HCT116 (cell line): ENCODE data around the gene C1orf185. TPM values are rescaled to one million over a fixed set of nuclear protein-coding genes. Genes with fewer than 3 reads are reported as not detected.
"Not testable (repeated sequence)": the region's sequence is repeated elsewhere in the genome, so short reads cannot be mapped to it uniquely, and the experiment has no call there.

Experiments
- ATAC-seq: fragments of 200-7000 bp; cut with Tn5 transposase; 2 replicates; pipeline ENCODE4 v1.9.1; 2020; ENCODE audit warnings: mild to moderate bottlenecking, moderate library complexity
- BruUV-seq: library from RNA; stranded (reverse); fragments of 400-500 nt; replicated peaks from 2 replicates; lab custom pipeline; 2021; lab: Mats Ljungman, UMichigan
- CTCF ChIA-PET: fragments of 300-600 bp; sonication (Branson Sonifier 250); formaldehyde crosslinking; loops from one replicate; lab custom pipeline; 2021; ENCODE audit warnings: antibody characterized with exemption; lab: Charles Lee
- POLR2A ChIA-PET: fragments of 300-600, 350-600 bp; sonication (Branson Sonifier 250); formaldehyde crosslinking; loops from one replicate; lab custom pipeline; 2021; ENCODE audit warnings: antibody characterized with exemption; lab: Charles Lee
- RAD21 ChIA-PET, 2 experiments: fragments of 300-600 bp; sonication (Branson Sonifier 250); formaldehyde crosslinking; loops; one replicate each; lab custom pipeline; 2023; ENCODE audit warnings: low total read pairs in 2 of 2; ENCODE audit not compliant: uncharacterized antibody in 2 of 2, unreplicated experiment in 2 of 2, low non-redundant PET in 1 of 2; lab: Charles Lee
- DNase-seq: peaks from one replicate; pipeline ENCODE4 v3.0.0-alpha.2; 2010; ENCODE audit warnings: low read depth, low spot score
- H2AFZ ChIP-seq: fragments of 200-600 bp; shearing (Covaris generic), sonication (generic); 2 replicates; pipeline ENCODE4 v1.6.1; 2017; ENCODE audit warnings: low read depth, mixed run types, mixed read lengths, antibody characterized with exemption, low read length; ENCODE audit not compliant: poor library complexity, severe bottlenecking
- H3K27ac ChIP-seq: 2 replicates; pipeline ENCODE4 v1.5.1; 2012; ENCODE audit warnings: low read depth, low read length
- H3K27me3 ChIP-seq: fragments of 200-600 bp; sonication (generic); 2 replicates; pipeline ENCODE4 v1.6.1; 2016; ENCODE audit warnings: mixed run types, low read length, mixed read lengths; ENCODE audit not compliant: insufficient read depth
- H3K36me3 ChIP-seq, 2 experiments: fragments of 200-500 bp in 1 of 2; fragments of 200-600 bp in 1 of 2; sonication (Bioruptor generic) in 1 of 2; sonication (generic) in 1 of 2; 2 replicates each; pipeline versions ENCODE4 v1.5.1 to v1.6.1; 2014 to 2016; ENCODE audit warnings: low read length in 2 of 2, inconsistent platforms in 1 of 2, mixed read lengths in 1 of 2, mixed run types in 1 of 2; ENCODE audit not compliant: insufficient read depth in 2 of 2, control insufficient read depth in 1 of 2
- H3K4me1 ChIP-seq, 2 experiments: fragments of 200-600 bp in 1 of 2; sonication (generic) in 1 of 2; 2 replicates each; pipeline versions ENCODE4 v1.5.1 to v1.6.1; 2012 to 2017; ENCODE audit warnings: low read length in 2 of 2, inconsistent platforms in 1 of 2, mild to moderate bottlenecking in 1 of 2, mixed read lengths in 1 of 2, mixed run types in 1 of 2, moderate library complexity in 1 of 2; ENCODE audit not compliant: insufficient read depth in 2 of 2, control insufficient read depth in 1 of 2
- H3K4me2 ChIP-seq: fragments of 200-600 bp; sonication (generic); 2 replicates; pipeline ENCODE4 v1.6.1; 2017; ENCODE audit warnings: mixed run types, low read length, mixed read lengths
- H3K4me3 ChIP-seq, 2 experiments: fragments of 200-600 bp in 1 of 2; sonication (generic) in 1 of 2; replicated peaks in 1 of 2; 2 replicates each; pipeline ENCODE4 v1.5.1; 2011 to 2016; ENCODE audit warnings: low read length in 2 of 2, control low read depth in 1 of 2, low read depth in 1 of 2, mild to moderate bottlenecking in 1 of 2, mixed read lengths in 1 of 2, mixed run types in 1 of 2
- H3K79me2 ChIP-seq: fragments of 200-600 bp; sonication (generic); 2 replicates; pipeline ENCODE4 v1.6.1; 2017; ENCODE audit warnings: mild to moderate bottlenecking, mixed run types, low read length, moderate library complexity, mixed read lengths; ENCODE audit not compliant: insufficient read depth
- H3K9ac ChIP-seq: fragments of 200-600 bp; sonication (generic); 2 replicates; pipeline ENCODE4 v1.6.1; 2016; ENCODE audit warnings: low read length, mixed read lengths
- H3K9me2 ChIP-seq: fragments of 200-600 bp; sonication (generic), shearing (Covaris generic); 2 replicates; pipeline ENCODE4 v1.6.1; 2017; ENCODE audit warnings: mixed run types, mild to moderate bottlenecking, moderate library complexity; ENCODE audit not compliant: insufficient read depth
- H3K9me3 ChIP-seq, 2 experiments: fragments of 200-500 bp in 1 of 2; fragments of 200-600 bp in 1 of 2; sonication (Bioruptor generic) in 1 of 2; sonication (generic) in 1 of 2; 2 replicates each; pipeline ENCODE4 v1.6.1; 2014 to 2017; ENCODE audit warnings: low read length in 2 of 2, mixed read lengths in 2 of 2, inconsistent platforms in 1 of 2, low read depth in 1 of 2, mild to moderate bottlenecking in 1 of 2, mixed run types in 1 of 2, moderate library complexity in 1 of 2; ENCODE audit not compliant: control insufficient read depth in 1 of 2, insufficient read depth in 1 of 2
- H4K20me1 ChIP-seq: fragments of 200-600 bp; sonication (generic), shearing (Covaris generic); 2 replicates; pipeline ENCODE4 v1.6.1; 2017; ENCODE audit warnings: mixed run types, mild to moderate bottlenecking, moderate library complexity; ENCODE audit not compliant: insufficient read depth
- CBX3 ChIP-seq: IDR thresholded peaks from 2 replicates; pipeline ENCODE4 v1.6.1; 2012; ENCODE audit warnings: low read depth
- ELF1 ChIP-seq: IDR thresholded peaks from 2 replicates; pipeline ENCODE4 v1.6.1; 2012; ENCODE audit warnings: low read depth, borderline replicate concordance
- EZH2 ChIP-seq: fragments of 200-600 bp; sonication (generic); IDR thresholded peaks from 2 replicates; pipeline ENCODE4 v1.6.1; 2017; ENCODE audit warnings: antibody characterized with exemption, mixed run types
- EZH2phosphoT487 ChIP-seq: fragments of 200-600 bp; IDR thresholded peaks from 2 replicates; pipeline ENCODE4 v1.6.1; 2018; ENCODE audit warnings: antibody characterized with exemption, borderline replicate concordance
- FOSL1 ChIP-seq: IDR thresholded peaks from 2 replicates; pipeline ENCODE4 v1.6.1; 2012; ENCODE audit warnings: low read depth
- POLR2A ChIP-seq: IDR thresholded peaks from 2 replicates; pipeline ENCODE4 v1.7.0; 2011; ENCODE audit warnings: borderline replicate concordance; ENCODE audit not compliant: insufficient read depth, insufficient read length; ENCODE audit errors: extremely low read depth
- ZFX ChIP-seq: fragments of 450-650 bp; IDR thresholded peaks from 2 replicates; pipeline ENCODE4 v1.6.1; 2017
- intact Hi-C: fragments of 100-400 bp; cut with micrococcal nuclease; formaldehyde crosslinking; loops from 2 replicates; pipeline ENCODE4 v1.10.0; 2022
- total RNA-seq: library from RNA; stranded (reverse); gene quantifications from one replicate; pipeline ENCODE4 v1.2.1, GENCODE V29; 2021; ENCODE audit not compliant: unreplicated experiment
- TF ChIP-seq, protein P1 (sequence below), 3 experiments: fragments of 200-600 bp in 1 of 3; sonication (generic) in 1 of 3; IDR thresholded peaks in 2 of 3; conservative IDR thresholded peaks in 1 of 3; 2 replicates each; pipeline ENCODE4 v1.5.1; 2012 to 2017; ENCODE audit warnings: low read depth in 2 of 3, low read length in 2 of 3, antibody characterized with exemption in 1 of 3, borderline replicate concordance in 1 of 3, control low read depth in 1 of 3, mild to moderate bottlenecking in 1 of 3, mixed read lengths in 1 of 3, mixed run types in 1 of 3, moderate library complexity in 1 of 3; ENCODE audit not compliant: insufficient read depth in 1 of 3
- TF ChIP-seq, protein P2 (sequence below): IDR thresholded peaks from 2 replicates; pipeline ENCODE4 v1.6.1; 2012; ENCODE audit warnings: low read depth
- TF ChIP-seq, protein P3 (sequence below): IDR thresholded peaks from 2 replicates; pipeline ENCODE4 v1.6.1; 2012
- TF ChIP-seq, protein P4 (sequence below): IDR thresholded peaks from 2 replicates; pipeline ENCODE4 v1.6.1; 2011; ENCODE audit warnings: mild to moderate bottlenecking, low read length, moderate library complexity; ENCODE audit not compliant: insufficient replicate concordance; ENCODE audit errors: extremely low read depth

Gene C1orf185
- total RNA-seq, 1 experiment from 2014 or later = not detected

DNA sequence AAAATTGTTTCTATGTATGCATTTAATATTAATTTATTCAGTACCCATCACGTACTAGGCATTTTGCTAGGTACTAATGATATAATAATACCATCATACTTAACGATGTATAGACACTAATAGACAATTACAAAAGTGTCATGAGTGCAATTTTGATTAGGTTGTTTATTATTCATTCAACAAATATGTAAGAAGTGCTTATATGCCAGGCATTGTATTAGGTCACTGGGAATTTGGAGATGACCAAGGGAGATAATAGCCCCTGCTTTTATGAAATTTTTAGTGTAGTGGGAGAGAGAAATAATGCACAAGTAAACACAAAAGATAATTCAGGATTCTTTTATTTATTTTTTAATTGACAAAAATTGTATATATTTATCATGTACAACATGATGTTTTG is 18.6 kb downstream of the C1orf185 start (continued):
- no peak for TF ChIP-seq ELF1
- no peak for TF ChIP-seq CBX3

DNA sequence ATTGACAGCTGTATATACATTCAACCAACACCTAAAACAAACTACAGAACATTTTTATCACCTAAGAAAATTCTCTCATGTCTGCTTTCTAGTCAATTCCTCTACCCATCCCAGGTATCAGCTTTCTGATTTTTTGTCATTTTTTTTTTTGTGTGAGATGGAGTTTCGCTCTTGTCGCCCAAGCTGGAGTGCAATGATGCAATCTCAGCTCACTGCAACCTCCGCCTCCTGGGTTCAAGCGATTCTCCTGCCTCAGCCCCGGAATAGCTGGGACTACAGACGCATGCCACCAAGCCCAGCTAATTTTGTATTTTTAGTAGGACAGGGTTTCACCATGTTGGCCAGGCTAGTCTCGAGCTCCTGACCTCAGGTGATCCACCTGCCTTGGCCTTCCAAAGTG is 25.1 kb downstream of the C1orf185 start:
- H3K27me3 ChIP-seq, H3K79me2 ChIP-seq, DNase-seq, H3K9me3 ChIP-seq, H3K36me3 ChIP-seq, intact Hi-C loops, H3K4me2 ChIP-seq, H3K4me1 ChIP-seq, H2AFZ ChIP-seq, H4K20me1 ChIP-seq, BruUV-seq, H3K27ac ChIP-seq, H3K4me3 ChIP-seq, H3K9me2 ChIP-seq, H3K9ac ChIP-seq, POLR2A ChIA-PET, RAD21 ChIA-PET, ATAC-seq: not testable (repeated sequence)
- CTCF ChIA-PET = interaction anchor here (1.3 kb wide), 1 partner anchor 12 kb away, joined by 4 read pairs; no protein-coding TSS in a partner anchor

DNA sequence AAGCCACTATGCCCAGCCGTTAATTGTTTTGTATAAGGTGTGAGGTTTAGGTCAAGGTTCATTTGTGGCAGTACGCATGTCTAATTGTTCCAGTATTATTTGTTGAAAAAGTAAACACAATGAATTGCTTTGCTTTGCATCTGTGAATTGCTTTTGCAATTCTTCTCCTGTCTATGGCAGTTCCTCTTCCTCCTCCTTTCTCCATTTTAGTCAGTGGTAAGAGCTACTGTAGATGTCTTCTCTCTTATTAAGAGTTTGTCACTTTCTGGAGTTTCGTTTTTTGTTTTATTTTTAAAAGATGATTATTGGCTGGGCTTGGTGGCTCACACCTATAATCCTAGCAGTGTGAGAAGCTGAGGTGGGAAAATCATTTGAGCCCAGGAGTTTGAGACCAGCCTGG is 29.2 kb downstream of the C1orf185 start:
- POLR2A ChIA-PET = no interaction called here
- no peaks in the 10 kb centered on the region for H3K4me1 ChIP-seq
- no peak overlapping the region for H3K4me2 ChIP-seq
- RAD21 ChIA-PET = no interaction called here
- no peaks in the 10 kb centered on the region for H4K20me1 ChIP-seq
- CTCF ChIA-PET = no interaction called here
- no peak overlapping the region for H2AFZ ChIP-seq
- no peak overlapping the region for H3K27ac ChIP-seq
- intact Hi-C loops = no loop called here
- no TSS peak for BruUV-seq
- ATAC-seq (no peak), DNase-seq (no peak)
- no peaks in the 10 kb centered on the region for H3K9me2 ChIP-seq
- 0 out of 4 replicates have a peak, but pooled peaks cover 0 to 4% of the 10 kb centered on the region in 2 experiments for H3K9me3 ChIP-seq
- no peak overlapping the region for H3K4me3 ChIP-seq
- no peaks in the 10 kb centered on the region for H3K79me2 ChIP-seq
- H3K27me3 ChIP-seq = no peaks in the 10 kb centered on the region
- no peak overlapping the region for H3K9ac ChIP-seq
- no peaks in the 10 kb centered on the region for H3K36me3 ChIP-seq
- TF ChIP-seq, protein P1, sequence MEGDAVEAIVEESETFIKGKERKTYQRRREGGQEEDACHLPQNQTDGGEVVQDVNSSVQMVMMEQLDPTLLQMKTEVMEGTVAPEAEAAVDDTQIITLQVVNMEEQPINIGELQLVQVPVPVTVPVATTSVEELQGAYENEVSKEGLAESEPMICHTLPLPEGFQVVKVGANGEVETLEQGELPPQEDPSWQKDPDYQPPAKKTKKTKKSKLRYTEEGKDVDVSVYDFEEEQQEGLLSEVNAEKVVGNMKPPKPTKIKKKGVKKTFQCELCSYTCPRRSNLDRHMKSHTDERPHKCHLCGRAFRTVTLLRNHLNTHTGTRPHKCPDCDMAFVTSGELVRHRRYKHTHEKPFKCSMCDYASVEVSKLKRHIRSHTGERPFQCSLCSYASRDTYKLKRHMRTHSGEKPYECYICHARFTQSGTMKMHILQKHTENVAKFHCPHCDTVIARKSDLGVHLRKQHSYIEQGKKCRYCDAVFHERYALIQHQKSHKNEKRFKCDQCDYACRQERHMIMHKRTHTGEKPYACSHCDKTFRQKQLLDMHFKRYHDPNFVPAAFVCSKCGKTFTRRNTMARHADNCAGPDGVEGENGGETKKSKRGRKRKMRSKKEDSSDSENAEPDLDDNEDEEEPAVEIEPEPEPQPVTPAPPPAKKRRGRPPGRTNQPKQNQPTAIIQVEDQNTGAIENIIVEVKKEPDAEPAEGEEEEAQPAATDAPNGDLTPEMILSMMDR (IDR thresholded peaks at IDR 0.05 in 2 of 3, conservative IDR thresholded peaks at IDR 0.05 in 1 of 3; ENCODE audit: borderline replicate concordance in 1 of 3, insufficient read depth in 1 of 3, low read depth in 2 of 3, low read length in 2 of 3) = no peak
- TF ChIP-seq POLR2A (no peak), FOSL1 (no peak), EZH2phosphoT487 (no peak), EZH2 (no peak), ZFX (no peak)
- TF ChIP-seq, protein P2, sequence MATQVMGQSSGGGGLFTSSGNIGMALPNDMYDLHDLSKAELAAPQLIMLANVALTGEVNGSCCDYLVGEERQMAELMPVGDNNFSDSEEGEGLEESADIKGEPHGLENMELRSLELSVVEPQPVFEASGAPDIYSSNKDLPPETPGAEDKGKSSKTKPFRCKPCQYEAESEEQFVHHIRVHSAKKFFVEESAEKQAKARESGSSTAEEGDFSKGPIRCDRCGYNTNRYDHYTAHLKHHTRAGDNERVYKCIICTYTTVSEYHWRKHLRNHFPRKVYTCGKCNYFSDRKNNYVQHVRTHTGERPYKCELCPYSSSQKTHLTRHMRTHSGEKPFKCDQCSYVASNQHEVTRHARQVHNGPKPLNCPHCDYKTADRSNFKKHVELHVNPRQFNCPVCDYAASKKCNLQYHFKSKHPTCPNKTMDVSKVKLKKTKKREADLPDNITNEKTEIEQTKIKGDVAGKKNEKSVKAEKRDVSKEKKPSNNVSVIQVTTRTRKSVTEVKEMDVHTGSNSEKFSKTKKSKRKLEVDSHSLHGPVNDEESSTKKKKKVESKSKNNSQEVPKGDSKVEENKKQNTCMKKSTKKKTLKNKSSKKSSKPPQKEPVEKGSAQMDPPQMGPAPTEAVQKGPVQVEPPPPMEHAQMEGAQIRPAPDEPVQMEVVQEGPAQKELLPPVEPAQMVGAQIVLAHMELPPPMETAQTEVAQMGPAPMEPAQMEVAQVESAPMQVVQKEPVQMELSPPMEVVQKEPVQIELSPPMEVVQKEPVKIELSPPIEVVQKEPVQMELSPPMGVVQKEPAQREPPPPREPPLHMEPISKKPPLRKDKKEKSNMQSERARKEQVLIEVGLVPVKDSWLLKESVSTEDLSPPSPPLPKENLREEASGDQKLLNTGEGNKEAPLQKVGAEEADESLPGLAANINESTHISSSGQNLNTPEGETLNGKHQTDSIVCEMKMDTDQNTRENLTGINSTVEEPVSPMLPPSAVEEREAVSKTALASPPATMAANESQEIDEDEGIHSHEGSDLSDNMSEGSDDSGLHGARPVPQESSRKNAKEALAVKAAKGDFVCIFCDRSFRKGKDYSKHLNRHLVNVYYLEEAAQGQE = no peak
- TF ChIP-seq, protein P3, sequence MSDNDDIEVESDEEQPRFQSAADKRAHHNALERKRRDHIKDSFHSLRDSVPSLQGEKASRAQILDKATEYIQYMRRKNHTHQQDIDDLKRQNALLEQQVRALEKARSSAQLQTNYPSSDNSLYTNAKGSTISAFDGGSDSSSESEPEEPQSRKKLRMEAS = no peak
- TF ChIP-seq, protein P4, sequence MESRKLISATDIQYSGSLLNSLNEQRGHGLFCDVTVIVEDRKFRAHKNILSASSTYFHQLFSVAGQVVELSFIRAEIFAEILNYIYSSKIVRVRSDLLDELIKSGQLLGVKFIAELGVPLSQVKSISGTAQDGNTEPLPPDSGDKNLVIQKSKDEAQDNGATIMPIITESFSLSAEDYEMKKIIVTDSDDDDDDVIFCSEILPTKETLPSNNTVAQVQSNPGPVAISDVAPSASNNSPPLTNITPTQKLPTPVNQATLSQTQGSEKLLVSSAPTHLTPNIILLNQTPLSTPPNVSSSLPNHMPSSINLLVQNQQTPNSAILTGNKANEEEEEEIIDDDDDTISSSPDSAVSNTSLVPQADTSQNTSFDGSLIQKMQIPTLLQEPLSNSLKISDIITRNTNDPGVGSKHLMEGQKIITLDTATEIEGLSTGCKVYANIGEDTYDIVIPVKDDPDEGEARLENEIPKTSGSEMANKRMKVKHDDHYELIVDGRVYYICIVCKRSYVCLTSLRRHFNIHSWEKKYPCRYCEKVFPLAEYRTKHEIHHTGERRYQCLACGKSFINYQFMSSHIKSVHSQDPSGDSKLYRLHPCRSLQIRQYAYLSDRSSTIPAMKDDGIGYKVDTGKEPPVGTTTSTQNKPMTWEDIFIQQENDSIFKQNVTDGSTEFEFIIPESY = no peak
